ENCODE data around the gene IDH2.

IDH2 gene

DNA sequence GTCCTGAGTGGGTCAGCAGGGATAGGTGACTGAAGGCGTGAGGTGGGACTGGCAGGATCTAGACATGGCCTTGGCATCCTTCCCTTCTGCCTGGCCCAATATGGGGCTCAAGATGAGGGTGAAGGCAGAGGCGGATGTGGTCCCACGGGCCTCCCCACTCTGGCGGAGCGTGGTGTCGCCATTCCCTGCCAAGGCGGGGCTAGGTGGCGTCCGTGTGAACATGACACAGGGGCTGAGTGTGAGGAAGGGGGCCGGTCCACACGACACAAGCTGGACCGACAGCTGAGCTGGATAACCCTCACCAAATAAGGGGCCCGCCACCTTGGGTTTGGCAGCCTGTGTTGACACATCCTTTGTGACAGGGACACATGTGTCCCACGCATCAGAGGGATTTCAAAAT, 58.1 kb downstream of the IDH2 start:
- TF ChIP-seq, protein P1, sequence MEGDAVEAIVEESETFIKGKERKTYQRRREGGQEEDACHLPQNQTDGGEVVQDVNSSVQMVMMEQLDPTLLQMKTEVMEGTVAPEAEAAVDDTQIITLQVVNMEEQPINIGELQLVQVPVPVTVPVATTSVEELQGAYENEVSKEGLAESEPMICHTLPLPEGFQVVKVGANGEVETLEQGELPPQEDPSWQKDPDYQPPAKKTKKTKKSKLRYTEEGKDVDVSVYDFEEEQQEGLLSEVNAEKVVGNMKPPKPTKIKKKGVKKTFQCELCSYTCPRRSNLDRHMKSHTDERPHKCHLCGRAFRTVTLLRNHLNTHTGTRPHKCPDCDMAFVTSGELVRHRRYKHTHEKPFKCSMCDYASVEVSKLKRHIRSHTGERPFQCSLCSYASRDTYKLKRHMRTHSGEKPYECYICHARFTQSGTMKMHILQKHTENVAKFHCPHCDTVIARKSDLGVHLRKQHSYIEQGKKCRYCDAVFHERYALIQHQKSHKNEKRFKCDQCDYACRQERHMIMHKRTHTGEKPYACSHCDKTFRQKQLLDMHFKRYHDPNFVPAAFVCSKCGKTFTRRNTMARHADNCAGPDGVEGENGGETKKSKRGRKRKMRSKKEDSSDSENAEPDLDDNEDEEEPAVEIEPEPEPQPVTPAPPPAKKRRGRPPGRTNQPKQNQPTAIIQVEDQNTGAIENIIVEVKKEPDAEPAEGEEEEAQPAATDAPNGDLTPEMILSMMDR (IDR thresholded peaks at IDR 0.05; ENCODE audit: extremely low read depth, missing control alignments), result no peak
- DNase-seq (ENCODE audit: low spot score), result no peak

DNA sequence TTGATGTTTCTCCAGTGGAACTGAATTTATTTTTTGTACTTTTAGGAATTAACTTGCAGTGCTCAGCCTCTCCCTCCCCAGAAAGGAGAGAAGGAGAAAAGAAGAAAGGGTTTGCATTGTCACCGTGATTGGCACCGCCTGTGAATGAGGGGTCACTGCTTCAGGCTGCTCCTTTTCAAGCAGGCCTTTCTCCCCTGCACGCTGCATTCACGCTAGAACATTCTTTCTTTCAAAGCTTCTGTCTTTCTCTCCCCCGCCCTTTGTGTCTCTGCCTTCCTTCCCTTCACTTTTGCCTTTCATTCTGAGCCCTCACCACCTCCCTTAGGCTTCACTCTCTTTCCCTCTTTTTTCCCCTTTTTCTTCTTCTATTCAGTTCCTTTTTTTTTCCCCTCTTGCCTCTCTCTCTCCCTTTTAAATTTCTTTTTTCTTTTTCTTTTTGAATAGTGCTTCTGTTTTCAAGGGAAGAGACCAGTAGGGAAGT, 58.7 kb downstream of the IDH2 start:
- TF ChIP-seq, protein P1 (IDR thresholded peaks at IDR 0.05; ENCODE audit: extremely low read depth, missing control alignments), result no peak
- no peak for DNase-seq (ENCODE audit: low spot score)

DNA sequence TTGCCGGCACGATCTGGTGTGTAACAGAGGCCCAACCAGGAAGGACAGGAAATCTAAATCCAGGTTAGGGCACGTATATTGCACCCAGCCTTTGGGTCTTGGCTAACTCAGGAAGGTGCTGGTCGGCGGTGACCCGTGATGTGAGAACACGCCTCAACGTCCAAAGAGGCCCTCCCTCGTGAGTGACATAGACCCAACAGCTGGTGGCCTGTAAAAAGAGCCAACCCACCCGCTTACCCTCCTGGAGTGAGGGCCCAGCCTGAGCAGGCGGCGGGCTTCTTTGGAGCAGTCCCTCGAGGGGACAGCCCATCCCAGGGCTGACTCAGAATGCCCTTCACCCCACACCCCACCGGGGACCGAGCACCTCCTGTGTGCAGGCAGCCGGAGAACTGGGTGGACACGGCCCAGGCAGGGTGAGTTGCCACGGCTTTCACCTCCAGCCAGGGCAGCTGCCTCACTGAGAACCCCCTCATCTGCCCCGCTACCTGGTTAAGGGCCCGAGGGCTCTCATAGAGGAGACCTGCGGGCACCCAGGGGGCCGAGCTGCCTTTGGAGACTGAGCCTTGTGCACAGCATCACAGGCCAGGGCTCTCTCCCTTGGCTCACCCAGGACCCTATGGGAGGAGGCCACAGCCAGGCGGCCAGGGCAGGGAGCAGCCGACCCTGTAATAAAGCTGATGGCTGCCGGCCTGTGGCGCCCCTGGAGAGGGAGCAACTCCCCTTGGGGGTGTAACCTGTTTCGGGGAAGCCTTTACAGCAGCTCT, 59.3 kb downstream of the IDH2 start:
- DNase-seq (ENCODE audit: low spot score), result no peak
- TF ChIP-seq, protein P1 (IDR thresholded peaks at IDR 0.05; ENCODE audit: extremely low read depth, missing control alignments), result no peak

DNA sequence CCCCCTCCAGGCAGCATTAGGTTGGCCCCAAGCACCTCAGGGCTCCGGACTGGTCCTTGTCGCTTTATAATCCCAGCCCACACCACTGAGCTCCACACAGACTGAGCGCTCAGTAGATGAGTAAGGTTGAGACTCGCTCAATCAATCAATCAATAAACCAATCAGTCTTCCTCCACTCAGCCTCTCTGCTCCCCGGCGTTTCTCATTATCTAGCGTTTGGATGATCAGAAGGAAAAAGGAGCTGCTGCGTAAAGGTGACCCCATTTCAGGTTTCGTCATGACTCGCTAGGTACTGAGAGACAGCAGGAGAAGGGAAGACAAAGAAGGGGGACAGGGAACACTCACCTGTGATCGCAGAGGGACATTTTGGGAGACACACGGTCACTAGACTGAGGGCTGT, 59.9 kb downstream of the IDH2 start:
- DNase-seq (ENCODE audit: low spot score), result no peak
- TF ChIP-seq, protein P1 (IDR thresholded peaks at IDR 0.05; ENCODE audit: extremely low read depth, missing control alignments), result no peak

DNA sequence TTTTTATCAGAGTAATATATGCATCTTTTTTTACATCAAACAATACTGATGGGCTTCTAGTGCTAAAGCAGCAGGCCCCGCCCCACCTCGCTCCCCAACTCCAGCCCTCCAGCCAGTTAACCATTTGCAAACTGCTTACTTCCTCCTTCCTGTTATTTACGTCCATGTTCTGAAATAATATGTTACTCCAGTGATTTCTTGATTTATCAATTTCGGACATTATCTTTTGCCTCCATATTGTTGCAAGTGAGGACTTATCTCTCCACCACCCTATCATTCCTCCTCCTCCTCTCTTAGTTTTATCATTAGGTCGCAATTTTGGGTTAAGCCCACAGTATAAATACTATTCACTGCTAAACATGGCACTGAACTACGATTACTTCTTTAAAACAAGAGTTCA, 61.6 kb downstream of the IDH2 start:
- TF ChIP-seq, protein P1 (IDR thresholded peaks at IDR 0.05; ENCODE audit: extremely low read depth, missing control alignments), result no peak

DNA sequence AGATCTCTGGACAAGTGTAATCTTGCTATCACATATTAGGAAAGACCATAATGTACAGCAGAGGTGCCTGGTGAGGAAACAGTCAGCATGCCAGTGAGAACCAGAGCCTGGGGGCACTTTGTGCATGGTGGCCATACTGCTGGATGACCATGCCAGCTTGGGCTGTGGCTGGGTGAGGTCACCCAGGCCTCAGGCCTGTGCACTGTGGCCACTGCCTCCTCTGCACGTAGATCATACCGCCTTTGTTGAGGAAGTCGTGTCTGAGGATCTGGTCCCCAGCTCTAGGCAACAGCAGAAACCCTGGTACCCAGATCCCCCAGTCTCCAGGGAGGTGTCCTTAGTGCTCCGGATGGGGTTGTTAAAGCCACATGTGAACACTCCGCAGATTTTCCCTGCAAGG, 62.3 kb downstream of the IDH2 start:
- no peak for DNase-seq (ENCODE audit: low spot score)
- TF ChIP-seq, protein P1 (IDR thresholded peaks at IDR 0.05; ENCODE audit: extremely low read depth, missing control alignments), result no peak

More for the DNA sequence above, 61.6 kb downstream of the IDH2 start:
- no peak for DNase-seq (ENCODE audit: low spot score)

DNA sequence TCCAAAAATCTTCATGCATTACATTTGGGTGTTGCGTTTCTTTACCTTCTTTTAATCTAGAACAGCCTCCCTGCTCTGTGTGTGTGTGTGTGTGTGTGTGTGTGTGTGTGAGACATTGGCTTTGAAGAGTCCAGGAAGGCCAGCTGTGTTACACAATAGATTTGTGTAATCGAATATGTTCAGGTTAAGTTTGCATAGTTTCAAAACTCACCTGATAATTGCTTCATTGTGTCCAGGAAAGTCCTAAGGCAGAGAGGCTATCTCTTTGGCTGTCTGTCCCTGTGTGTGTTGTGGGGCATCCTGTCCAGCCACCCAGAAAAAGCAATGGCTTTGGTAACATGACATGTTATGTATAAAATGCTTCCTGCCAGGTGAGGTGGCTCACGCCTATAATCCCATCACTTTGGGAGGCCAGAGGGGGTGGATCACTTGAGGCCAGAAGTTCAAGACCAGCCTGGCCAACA, 63.6 kb downstream of the IDH2 start:
- TF ChIP-seq, protein P1 (IDR thresholded peaks at IDR 0.05; ENCODE audit: extremely low read depth, missing control alignments), result no peak
- no peak for DNase-seq (ENCODE audit: low spot score)
